DND-41 (cell line): ENCODE measurements around the gene TCHH.

Experiments used
- EZH2 ChIP-seq: IDR thresholded peaks from 3 replicates; pipeline ENCODE4 v1.6.1; 2012; ENCODE audit warnings: borderline replicate concordance, low read depth, mild to moderate bottlenecking, moderate library complexity, low read length, inconsistent platforms; ENCODE audit not compliant: severe bottlenecking
- TF ChIP-seq, protein P1 (sequence below): IDR thresholded peaks from 2 replicates; pipeline ENCODE4 v1.5.1; 2012; ENCODE audit warnings: borderline replicate concordance, low read length, moderate library complexity, mild to moderate bottlenecking; ENCODE audit not compliant: poor library complexity, severe bottlenecking; ENCODE audit errors: extremely low read depth

- TF ChIP-seq, protein P1, sequence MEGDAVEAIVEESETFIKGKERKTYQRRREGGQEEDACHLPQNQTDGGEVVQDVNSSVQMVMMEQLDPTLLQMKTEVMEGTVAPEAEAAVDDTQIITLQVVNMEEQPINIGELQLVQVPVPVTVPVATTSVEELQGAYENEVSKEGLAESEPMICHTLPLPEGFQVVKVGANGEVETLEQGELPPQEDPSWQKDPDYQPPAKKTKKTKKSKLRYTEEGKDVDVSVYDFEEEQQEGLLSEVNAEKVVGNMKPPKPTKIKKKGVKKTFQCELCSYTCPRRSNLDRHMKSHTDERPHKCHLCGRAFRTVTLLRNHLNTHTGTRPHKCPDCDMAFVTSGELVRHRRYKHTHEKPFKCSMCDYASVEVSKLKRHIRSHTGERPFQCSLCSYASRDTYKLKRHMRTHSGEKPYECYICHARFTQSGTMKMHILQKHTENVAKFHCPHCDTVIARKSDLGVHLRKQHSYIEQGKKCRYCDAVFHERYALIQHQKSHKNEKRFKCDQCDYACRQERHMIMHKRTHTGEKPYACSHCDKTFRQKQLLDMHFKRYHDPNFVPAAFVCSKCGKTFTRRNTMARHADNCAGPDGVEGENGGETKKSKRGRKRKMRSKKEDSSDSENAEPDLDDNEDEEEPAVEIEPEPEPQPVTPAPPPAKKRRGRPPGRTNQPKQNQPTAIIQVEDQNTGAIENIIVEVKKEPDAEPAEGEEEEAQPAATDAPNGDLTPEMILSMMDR = no peak
- no peak for TF ChIP-seq EZH2
These were observed at the start of gene TCHH for GRCh38 chr1:152115344-152115743.
